Nephron progenitor cell (in vitro differentiated cells): ENCODE results near the gene AHCTF1.

Experiments
- DNase-seq: peaks from one replicate; pipeline ENCODE4 v3.0.0; 2021
- H3K27ac Mint-ChIP-seq: 2 replicates; pipeline ENCODE4 v1.8.0; 2021; ENCODE audit warnings: mild to moderate bottlenecking, moderate library complexity, mixed read lengths
- H3K27me3 Mint-ChIP-seq: 2 replicates; pipeline ENCODE4 v1.8.0; 2021; ENCODE audit warnings: mild to moderate bottlenecking, low read depth, mixed read lengths; ENCODE audit not compliant: poor library complexity
- H3K36me3 Mint-ChIP-seq: 2 replicates; pipeline ENCODE4 v1.8.0; 2021; ENCODE audit warnings: low read depth, mixed read lengths
- H3K4me1 Mint-ChIP-seq: 2 replicates; pipeline ENCODE4 v1.8.0; 2021; ENCODE audit warnings: mixed read lengths
- H3K4me3 Mint-ChIP-seq: 2 replicates; pipeline ENCODE4 v1.8.0; 2021; ENCODE audit warnings: mild to moderate bottlenecking, moderate library complexity, mixed read lengths
- H3K9me3 Mint-ChIP-seq: 2 replicates; pipeline ENCODE4 v1.8.0; 2021; ENCODE audit warnings: mild to moderate bottlenecking, moderate library complexity, mixed read lengths
- TF ChIP-seq, protein P1 (sequence below): fragments of 200-600 bp; sonication (generic); IDR thresholded peaks from 2 replicates; pipeline ENCODE4 v1.5.0; 2021; ENCODE audit warnings: antibody characterized with exemption

The AHCTF1 gene

DNA sequence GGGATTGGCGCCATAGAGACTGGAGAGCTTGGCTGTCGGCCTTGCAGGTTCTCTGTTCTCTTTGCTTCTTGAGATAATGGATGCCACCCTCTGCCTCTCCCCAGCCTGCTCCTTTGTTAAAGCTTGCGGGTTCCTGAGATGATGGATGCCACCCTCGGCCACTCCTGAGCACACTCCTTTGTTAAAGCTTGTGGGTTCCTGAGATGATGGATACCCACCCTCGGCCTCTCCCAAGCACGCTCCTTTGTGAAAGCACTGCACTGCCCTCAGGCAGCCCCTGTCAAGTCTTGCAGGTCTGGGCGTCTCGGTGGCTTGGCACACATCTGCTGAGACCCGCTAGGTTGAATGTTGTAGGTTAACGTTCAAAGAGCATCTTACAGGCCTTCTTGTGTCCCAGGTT, 131.0 kb downstream of the AHCTF1 start:
- DNase-seq: no peak
- Mint-ChIP-seq H3K4me3 (no peak overlapping the region), H3K27ac (no peak overlapping the region), H3K27me3 (no peaks in the 10 kb centered on the region), H3K9me3 (peaks cover 12% of the 10 kb centered on the region), H3K4me1 (peaks cover 10% of the 10 kb centered on the region), H3K36me3 (no peaks in the 10 kb centered on the region)
- TF ChIP-seq, protein P1, sequence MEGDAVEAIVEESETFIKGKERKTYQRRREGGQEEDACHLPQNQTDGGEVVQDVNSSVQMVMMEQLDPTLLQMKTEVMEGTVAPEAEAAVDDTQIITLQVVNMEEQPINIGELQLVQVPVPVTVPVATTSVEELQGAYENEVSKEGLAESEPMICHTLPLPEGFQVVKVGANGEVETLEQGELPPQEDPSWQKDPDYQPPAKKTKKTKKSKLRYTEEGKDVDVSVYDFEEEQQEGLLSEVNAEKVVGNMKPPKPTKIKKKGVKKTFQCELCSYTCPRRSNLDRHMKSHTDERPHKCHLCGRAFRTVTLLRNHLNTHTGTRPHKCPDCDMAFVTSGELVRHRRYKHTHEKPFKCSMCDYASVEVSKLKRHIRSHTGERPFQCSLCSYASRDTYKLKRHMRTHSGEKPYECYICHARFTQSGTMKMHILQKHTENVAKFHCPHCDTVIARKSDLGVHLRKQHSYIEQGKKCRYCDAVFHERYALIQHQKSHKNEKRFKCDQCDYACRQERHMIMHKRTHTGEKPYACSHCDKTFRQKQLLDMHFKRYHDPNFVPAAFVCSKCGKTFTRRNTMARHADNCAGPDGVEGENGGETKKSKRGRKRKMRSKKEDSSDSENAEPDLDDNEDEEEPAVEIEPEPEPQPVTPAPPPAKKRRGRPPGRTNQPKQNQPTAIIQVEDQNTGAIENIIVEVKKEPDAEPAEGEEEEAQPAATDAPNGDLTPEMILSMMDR: no peak

- Mint-ChIP-seq H3K36me3 (no peaks in the 10 kb centered on the region), H3K4me1 (peaks cover 14% of the 10 kb centered on the region), H3K9me3 (peaks cover 12% of the 10 kb centered on the region), H3K4me3 (no peak overlapping the region), H3K27ac (no peak overlapping the region), H3K27me3 (no peaks in the 10 kb centered on the region)
- no peak for DNase-seq
- TF ChIP-seq, protein P1: no peak
Observed at GRCh38 chr1:246800356-246800755, 131.4 kb downstream of the AHCTF1 start.

DNA sequence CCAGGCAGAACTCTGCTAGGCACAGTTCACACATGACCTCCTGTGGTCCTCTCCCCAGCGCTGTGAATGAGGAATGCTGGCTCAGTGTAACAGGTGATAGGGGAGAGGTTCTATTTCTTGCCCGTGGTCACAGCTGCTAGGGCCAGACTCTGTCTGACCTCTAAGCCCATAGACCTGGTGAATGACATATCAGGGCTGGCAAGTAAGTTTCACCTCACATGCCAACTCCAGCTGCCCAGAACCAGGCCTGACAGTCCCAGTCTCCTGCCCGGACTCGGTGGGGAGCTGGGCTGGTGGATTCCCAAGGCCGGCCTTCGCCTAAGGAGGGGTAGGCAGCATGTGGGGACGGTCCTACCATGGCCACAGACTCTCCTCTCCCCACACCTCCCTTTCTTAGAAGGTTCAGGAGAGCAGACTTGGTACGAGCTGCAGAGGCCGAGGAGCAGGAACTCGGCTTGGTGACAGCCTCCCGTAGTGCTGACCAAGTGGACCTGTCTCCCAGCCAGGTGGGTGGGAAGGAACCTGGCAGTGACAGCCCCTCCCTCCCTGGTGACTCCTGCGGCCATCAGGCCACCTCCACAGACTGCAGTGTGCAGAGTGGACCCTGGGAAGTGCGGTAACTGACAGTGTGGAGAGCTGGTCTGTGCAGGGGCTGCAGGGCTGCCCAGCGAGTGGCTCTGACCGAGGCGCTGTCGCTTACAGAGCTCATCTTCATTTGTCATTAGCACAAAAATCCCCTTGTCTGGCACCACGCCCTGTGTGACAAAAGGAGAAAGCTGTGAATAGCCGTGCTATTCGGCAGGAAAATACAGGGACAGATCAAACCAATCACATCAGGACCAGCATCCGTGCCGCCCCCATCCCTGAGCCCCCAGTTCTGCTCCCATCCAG, 132.9 kb downstream of the AHCTF1 start:
- Mint-ChIP-seq H3K4me1 (peaks cover 24% of the 10 kb centered on the region), H3K9me3 (peaks cover 11% of the 10 kb centered on the region), H3K27ac (no peak overlapping the region), H3K36me3 (no peaks in the 10 kb centered on the region), H3K27me3 (no peaks in the 10 kb centered on the region), H3K4me3 (no peak overlapping the region)
- DNase-seq: no peak
- TF ChIP-seq, protein P1: no peak

DNA sequence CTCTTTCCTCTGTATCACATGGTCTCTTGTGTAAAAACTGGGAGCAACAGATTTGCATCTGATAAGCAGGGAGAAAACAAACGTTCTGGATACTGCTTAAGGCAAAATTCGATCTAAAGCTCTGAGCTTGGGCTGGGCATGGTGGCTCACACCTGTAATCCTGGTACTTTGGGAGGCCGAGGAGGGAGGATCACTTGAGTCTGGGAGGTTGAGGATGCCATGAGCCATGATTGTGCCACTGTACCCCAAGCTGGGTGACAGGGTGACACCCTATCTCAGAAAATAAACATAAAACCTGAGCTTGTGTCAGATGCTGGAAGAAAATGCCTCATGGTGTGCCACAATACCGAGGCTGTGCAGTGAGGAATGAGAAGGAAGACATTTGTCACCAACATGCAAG, 133.6 kb downstream of the AHCTF1 start:
- H3K4me3 Mint-ChIP-seq: no peak overlapping the region
- no peak overlapping the region for H3K27ac Mint-ChIP-seq
- TF ChIP-seq, protein P1: no peak
- H3K4me1 Mint-ChIP-seq: peaks cover 31% of the 10 kb centered on the region
- no peaks in the 10 kb centered on the region for H3K36me3 Mint-ChIP-seq
- peaks cover 1% of the 10 kb centered on the region for H3K27me3 Mint-ChIP-seq
- DNase-seq: no peak
- H3K9me3 Mint-ChIP-seq: peaks cover 8% of the 10 kb centered on the region

DNA sequence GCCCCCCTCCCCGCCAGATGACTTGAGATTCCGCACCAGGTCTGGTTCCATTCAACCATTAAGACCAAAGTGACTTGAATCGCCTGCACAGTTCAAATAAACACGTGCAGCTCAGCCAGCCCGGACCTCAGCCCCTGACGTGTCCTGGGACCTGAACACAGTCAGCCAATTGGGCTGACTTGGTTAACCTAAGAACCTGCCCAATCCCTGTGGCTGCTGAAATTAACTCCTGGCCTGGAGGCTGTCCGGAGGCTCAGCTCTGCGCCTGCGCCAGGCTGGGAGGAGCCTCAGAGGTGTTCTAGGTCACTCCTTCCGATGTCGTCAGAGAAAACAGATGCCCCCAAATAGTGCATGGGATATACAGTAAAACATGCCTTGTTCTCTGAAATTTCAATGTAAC, 134.2 kb downstream of the AHCTF1 start:
- Mint-ChIP-seq H3K4me3 (no peak overlapping the region), H3K4me1 (peaks cover 36% of the 10 kb centered on the region), H3K27me3 (peaks cover 3% of the 10 kb centered on the region), H3K36me3 (no peaks in the 10 kb centered on the region), H3K27ac (no peak overlapping the region), H3K9me3 (peaks cover 7% of the 10 kb centered on the region)
- DNase-seq: no peak
- TF ChIP-seq, protein P1: no peak

- Mint-ChIP-seq H3K4me3 (no peak overlapping the region), H3K4me1 (peaks cover 40% of the 10 kb centered on the region), H3K36me3 (no peaks in the 10 kb centered on the region), H3K27me3 (peaks cover 3% of the 10 kb centered on the region), H3K27ac (no peak overlapping the region), H3K9me3 (peaks cover 2% of the 10 kb centered on the region)
- TF ChIP-seq, protein P1: no peak
- DNase-seq: no peak
Observed at GRCh38 chr1:246797157-246797556, 134.6 kb downstream of the AHCTF1 start.
